Astrocyte (in vitro differentiated cells and primary cell): ENCODE results near the gene TMEM238. TPM values are rescaled to one million over a fixed set of nuclear protein-coding genes. Genes with fewer than 3 reads are reported as not detected.

Experiments used
- DNase-seq: peaks from one replicate; pipeline ENCODE4 v3.0.0-alpha.2; 2010; ENCODE audit warnings: low read depth
- FAIRE-seq: peaks from 2 replicates; lab custom pipeline; 2011; peaks lifted over from hg19 to GRCh38; lab: Jason Lieb, UNC
- H2AFZ ChIP-seq: 2 replicates; pipeline ENCODE4 v1.6.0; 2012; ENCODE audit warnings: low read depth, low read length, inconsistent platforms
- H3K27ac ChIP-seq: 2 replicates; pipeline ENCODE4 v1.5.1; 2011; ENCODE audit warnings: low read depth, low read length, inconsistent platforms
- H3K27me3 ChIP-seq: 2 replicates; pipeline ENCODE4 v1.6.0; 2011; ENCODE audit warnings: low read length, inconsistent platforms; ENCODE audit not compliant: insufficient read depth
- H3K36me3 ChIP-seq: 2 replicates; pipeline ENCODE4 v1.5.1; 2011; ENCODE audit warnings: low read length, inconsistent platforms; ENCODE audit not compliant: insufficient read depth
- H3K4me1 ChIP-seq: 2 replicates; pipeline ENCODE4 v1.5.1; 2011; ENCODE audit warnings: low read length, inconsistent platforms; ENCODE audit not compliant: insufficient read depth
- H3K4me2 ChIP-seq: 2 replicates; pipeline ENCODE4 v1.6.0; 2012; ENCODE audit warnings: low read length, inconsistent platforms
- H3K4me3 ChIP-seq: 2 replicates; pipeline ENCODE4 v1.5.1; 2011; ENCODE audit warnings: low read depth, mild to moderate bottlenecking, low read length, inconsistent platforms; ENCODE audit not compliant: insufficient read depth
- H3K79me2 ChIP-seq: 2 replicates; pipeline ENCODE4 v1.6.0; 2012; ENCODE audit warnings: mild to moderate bottlenecking, low read length, inconsistent platforms; ENCODE audit not compliant: insufficient read depth
- H3K9ac ChIP-seq: 2 replicates; pipeline ENCODE4 v1.6.0; 2012; ENCODE audit warnings: mild to moderate bottlenecking, low read length, inconsistent platforms
- H3K9me3 ChIP-seq: 2 replicates; pipeline ENCODE4 v1.5.1; 2012; ENCODE audit warnings: low read depth, mild to moderate bottlenecking, low read length, inconsistent platforms; ENCODE audit not compliant: insufficient read depth
- H4K20me1 ChIP-seq: 2 replicates; pipeline ENCODE4 v1.6.0; 2012; ENCODE audit warnings: low read length, inconsistent platforms; ENCODE audit not compliant: insufficient read depth
- H3K27ac Mint-ChIP-seq: one replicate; pipeline ENCODE4 v1.8.0; 2021; ENCODE audit warnings: mild to moderate bottlenecking, mixed read lengths; ENCODE audit not compliant: unreplicated experiment
- H3K27me3 Mint-ChIP-seq: one replicate; pipeline ENCODE4 v1.8.0; 2021; ENCODE audit warnings: low read depth, mixed read lengths; ENCODE audit not compliant: unreplicated experiment
- H3K36me3 Mint-ChIP-seq: one replicate; pipeline ENCODE4 v1.8.0; 2021; ENCODE audit warnings: low read depth, mixed read lengths; ENCODE audit not compliant: unreplicated experiment
- H3K4me1 Mint-ChIP-seq: one replicate; pipeline ENCODE4 v1.8.0; 2021; ENCODE audit warnings: low read depth, mixed read lengths; ENCODE audit not compliant: unreplicated experiment
- H3K4me3 Mint-ChIP-seq: one replicate; pipeline ENCODE4 v1.8.0; 2021; ENCODE audit warnings: mild to moderate bottlenecking, moderate library complexity, mixed read lengths; ENCODE audit not compliant: unreplicated experiment
- H3K9me3 Mint-ChIP-seq: one replicate; pipeline ENCODE4 v1.8.0; 2021; ENCODE audit warnings: mild to moderate bottlenecking, mixed read lengths; ENCODE audit not compliant: unreplicated experiment
- CTCF ChIP-seq: IDR thresholded peaks from 2 replicates; pipeline ENCODE4 v1.5.1; 2011; ENCODE audit warnings: low read depth, mild to moderate bottlenecking, inconsistent platforms, low read length, moderate library complexity; ENCODE audit not compliant: insufficient read depth
- EZH2 ChIP-seq: IDR thresholded peaks from 2 replicates; pipeline ENCODE4 v1.6.1; 2012; ENCODE audit warnings: mild to moderate bottlenecking, low read length, inconsistent platforms; ENCODE audit not compliant: insufficient read depth
- total RNA-seq: library from RNA; stranded (reverse); gene quantifications from 2 replicates; pipeline ENCODE4 v1.2.1, GENCODE V29; 2021

The TMEM238 gene
- total RNA-seq, 1 donor from 2014 or later, result 2.1 TPM

- peak overlapping the region; percentile 70 for H3K27ac ChIP-seq
- H3K9me3 ChIP-seq, result no peaks in the 10 kb centered on the region
- H3K4me3 Mint-ChIP-seq, result peak overlapping the region; percentile 95
- TF ChIP-seq EZH2 (no peak), CTCF (no peak)
- no peaks in the 10 kb centered on the region for H3K27me3 Mint-ChIP-seq
- H3K27ac Mint-ChIP-seq, result peak overlapping the region; percentile 83
- peaks cover 4% of the 10 kb centered on the region for H3K27me3 ChIP-seq
- peak overlapping the region; percentile 100 for H3K4me2 ChIP-seq
- H3K9ac ChIP-seq, result peak overlapping the region; percentile 92
- H3K4me3 ChIP-seq, result peak overlapping the region; percentile 69
- H3K36me3 Mint-ChIP-seq, result peaks cover 8% of the 10 kb centered on the region
- H4K20me1 ChIP-seq, result peaks cover 6% of the 10 kb centered on the region
- H3K36me3 ChIP-seq, result no peaks in the 10 kb centered on the region
- H3K79me2 ChIP-seq, result peaks cover 10% of the 10 kb centered on the region
- H3K9me3 Mint-ChIP-seq, result peaks cover 3% of the 10 kb centered on the region
- DNase-seq, result no peak
- H3K4me1 Mint-ChIP-seq, result peaks cover 12% of the 10 kb centered on the region
- FAIRE-seq, result no peak
- peaks cover 25% of the 10 kb centered on the region for H3K4me1 ChIP-seq
- H2AFZ ChIP-seq, result peak overlapping the region; percentile 32
These were observed 44.0 kb downstream of the TMEM238 start for GRCh38 chr19:55339889-55340783.

- H3K79me2 ChIP-seq, result peaks cover 10% of the 10 kb centered on the region
- H3K9me3 ChIP-seq, result no peaks in the 10 kb centered on the region
- FAIRE-seq (peak; percentile 88), DNase-seq (peak; percentile 100)
- H3K4me2 ChIP-seq, result peak within 1 kb of the TSS; percentile 100
- peaks cover 6% of the 10 kb centered on the region for H3K36me3 Mint-ChIP-seq
- H3K9ac ChIP-seq, result peak within 1 kb of the TSS; percentile 95
- TF ChIP-seq EZH2, result no peak
- TF ChIP-seq CTCF, result no peak
- peaks cover 3% of the 10 kb centered on the region for H3K9me3 Mint-ChIP-seq
- H3K4me3 Mint-ChIP-seq, result peak within 1 kb of the TSS; percentile 95
- no peaks in the 10 kb centered on the region for H3K27me3 Mint-ChIP-seq
- peak within 1 kb of the TSS; percentile 99 for H3K27ac Mint-ChIP-seq
- peaks cover 6% of the 10 kb centered on the region for H4K20me1 ChIP-seq
- H3K27ac ChIP-seq, result peak within 1 kb of the TSS; percentile 98
- peak within 1 kb of the TSS; percentile 77 for H2AFZ ChIP-seq
- peak within 1 kb of the TSS; percentile 69 for H3K4me3 ChIP-seq
- no peaks in the 10 kb centered on the region for H3K36me3 ChIP-seq
- H3K4me1 ChIP-seq, result peaks cover 23% of the 10 kb centered on the region
- peaks cover 4% of the 10 kb centered on the region for H3K27me3 ChIP-seq
- H3K4me1 Mint-ChIP-seq, result peaks cover 9% of the 10 kb centered on the region
These were observed 44.8 kb downstream of the TMEM238 start, which contains the start of gene KMT5C for GRCh38 chr19:55339105-55339888. Gene KMT5C (plus strand): TSS chr19:55339876. CDS start chr19:55341937, 2,061 bp downstream.
